ENCODE data around the gene ANKS3. TPM values are rescaled to one million over a fixed set of nuclear protein-coding genes. Genes with fewer than 3 reads are reported as not detected.

The ANKS3 gene
- total RNA-seq, 6 experiments from 2014 or later: 16.7 to 23.1 (median 19.7) TPM

GRCh38 chr16:4765511-4766474 is 31.7 kb upstream of the ANKS3 start:
- no peaks in the 10 kb centered on the region for H3K9me3 Mint-ChIP-seq
- DNase-seq: no peak
- peak overlapping the region; percentile 90 for H3K27ac Mint-ChIP-seq
- H3K4me1 Mint-ChIP-seq (ENCODE audit: low read depth): peaks cover 26% of the 10 kb centered on the region
- H3K36me3 Mint-ChIP-seq (ENCODE audit: low read depth): peaks cover 1% of the 10 kb centered on the region; the same call in 1 of the 2 replicates
- H3K4me3 Mint-ChIP-seq: peak overlapping the region; percentile 93
- no peak for TF ChIP-seq CTCF (IDR thresholded peaks at IDR 0.05)
- no peaks in the 10 kb centered on the region; the same call in 1 of the 2 replicates for H3K27me3 Mint-ChIP-seq (ENCODE audit: insufficient read depth)

GRCh38 chr16:4763791-4764190 is 29.7 kb upstream of the ANKS3 start:
- no peaks in the 10 kb centered on the region for H3K9me3 Mint-ChIP-seq
- H3K27me3 Mint-ChIP-seq (ENCODE audit: insufficient read depth): no peaks in the 10 kb centered on the region; the same call in 1 of the 2 replicates
- no peak overlapping the region for H3K4me3 Mint-ChIP-seq
- 0 out of 2 replicates have a peak overlapping the region, but pooled peaks have one; percentile 13 for H3K27ac Mint-ChIP-seq
- peaks cover 18% of the 10 kb centered on the region; the same call in 1 of the 2 replicates for H3K36me3 Mint-ChIP-seq (ENCODE audit: low read depth)
- TF ChIP-seq CTCF (IDR thresholded peaks at IDR 0.05): no peak
- no peak for DNase-seq
- H3K4me1 Mint-ChIP-seq (ENCODE audit: low read depth): peaks cover 17% of the 10 kb centered on the region

GRCh38 chr16:4762205-4762604 is 28.1 kb upstream of the ANKS3 start:
- no peak for DNase-seq
- TF ChIP-seq CTCF (IDR thresholded peaks at IDR 0.05): no peak
- Mint-ChIP-seq H3K27me3 (ENCODE audit: insufficient read depth) (no peaks in the 10 kb centered on the region), H3K4me1 (ENCODE audit: low read depth) (peaks cover 9% of the 10 kb centered on the region), H3K4me3 (no peak overlapping the region), H3K27ac (no peak overlapping the region), H3K9me3 (no peaks in the 10 kb centered on the region), H3K36me3 (ENCODE audit: low read depth) (peaks cover 25% of the 10 kb centered on the region)

- H3K27me3 Mint-ChIP-seq (ENCODE audit: insufficient read depth): no peaks in the 10 kb centered on the region; the same call in none of the 2 replicates
- H3K36me3 Mint-ChIP-seq (ENCODE audit: low read depth): peaks cover 38% of the 10 kb centered on the region
- H3K4me3 Mint-ChIP-seq: no peak overlapping the region
- H3K9me3 Mint-ChIP-seq: peaks cover 5% of the 10 kb centered on the region; the same call in 1 of the 2 replicates
- no peaks in the 10 kb centered on the region for H3K4me1 Mint-ChIP-seq (ENCODE audit: low read depth)
- no peak overlapping the region for H3K27ac Mint-ChIP-seq
- peak; percentile 22 for TF ChIP-seq CTCF (IDR thresholded peaks at IDR 0.05)
- DNase-seq: no peak
These were observed 26.3 kb upstream of the ANKS3 start for GRCh38 chr16:4760221-4760910.

- DNase-seq: no peak
- TF ChIP-seq CTCF (IDR thresholded peaks at IDR 0.05): no peak
- Mint-ChIP-seq H3K4me3 (no peak overlapping the region), H3K27ac (no peak overlapping the region), H3K9me3 (peaks cover 5% of the 10 kb centered on the region; the same call in 1 of the 2 replicates), H3K27me3 (ENCODE audit: insufficient read depth) (no peaks in the 10 kb centered on the region; the same call in none of the 2 replicates), H3K4me1 (ENCODE audit: low read depth) (no peaks in the 10 kb centered on the region), H3K36me3 (ENCODE audit: low read depth) (peaks cover 39% of the 10 kb centered on the region)
These were observed 21.6 kb upstream of the ANKS3 start for GRCh38 chr16:4755687-4756086.

Measured in HFFc6 (cell line).